ENCODE data around the gene CD300LF. TPM values are rescaled to one million over a fixed set of nuclear protein-coding genes. Genes with fewer than 3 reads are reported as not detected.

Gene CD300LF
- total RNA-seq, 4 donors from 2014 or later, result 0.27 TPM; not detected in 3

DNA sequence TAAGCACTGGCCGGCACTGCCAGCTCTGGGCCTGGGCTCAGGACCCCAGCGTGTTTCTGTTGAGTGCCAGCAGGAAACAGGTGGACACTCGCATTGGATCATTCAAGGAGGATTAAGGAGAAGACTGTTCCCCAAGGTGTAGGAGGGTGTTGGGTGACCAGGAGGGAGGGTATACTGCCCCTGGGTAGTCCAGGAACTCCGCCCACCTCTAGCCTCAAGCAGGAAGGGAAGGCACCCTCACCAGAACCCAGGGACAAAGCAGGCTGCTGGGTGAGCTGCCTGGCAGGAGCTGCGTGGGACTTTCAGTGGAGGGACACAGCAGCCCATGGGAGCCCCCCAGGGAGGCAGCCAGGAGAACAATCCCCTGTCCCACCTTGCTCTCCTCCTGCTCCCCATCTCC is 16.6 kb upstream of the CD300LF start:
- H3K9me3 ChIP-seq, result no peaks in the 10 kb centered on the region
- no peak for TF ChIP-seq EP300 (IDR thresholded peaks at IDR 0.05)
- no peak for TF ChIP-seq POLR2AphosphoS5 (IDR thresholded peaks at IDR 0.05)
- TF ChIP-seq POLR2A (IDR thresholded peaks at IDR 0.05), result no peak
- TF ChIP-seq, protein P1, sequence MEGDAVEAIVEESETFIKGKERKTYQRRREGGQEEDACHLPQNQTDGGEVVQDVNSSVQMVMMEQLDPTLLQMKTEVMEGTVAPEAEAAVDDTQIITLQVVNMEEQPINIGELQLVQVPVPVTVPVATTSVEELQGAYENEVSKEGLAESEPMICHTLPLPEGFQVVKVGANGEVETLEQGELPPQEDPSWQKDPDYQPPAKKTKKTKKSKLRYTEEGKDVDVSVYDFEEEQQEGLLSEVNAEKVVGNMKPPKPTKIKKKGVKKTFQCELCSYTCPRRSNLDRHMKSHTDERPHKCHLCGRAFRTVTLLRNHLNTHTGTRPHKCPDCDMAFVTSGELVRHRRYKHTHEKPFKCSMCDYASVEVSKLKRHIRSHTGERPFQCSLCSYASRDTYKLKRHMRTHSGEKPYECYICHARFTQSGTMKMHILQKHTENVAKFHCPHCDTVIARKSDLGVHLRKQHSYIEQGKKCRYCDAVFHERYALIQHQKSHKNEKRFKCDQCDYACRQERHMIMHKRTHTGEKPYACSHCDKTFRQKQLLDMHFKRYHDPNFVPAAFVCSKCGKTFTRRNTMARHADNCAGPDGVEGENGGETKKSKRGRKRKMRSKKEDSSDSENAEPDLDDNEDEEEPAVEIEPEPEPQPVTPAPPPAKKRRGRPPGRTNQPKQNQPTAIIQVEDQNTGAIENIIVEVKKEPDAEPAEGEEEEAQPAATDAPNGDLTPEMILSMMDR (IDR thresholded peaks at IDR 0.05), result no peak
- no peak overlapping the region for H3K27ac ChIP-seq
- no peaks in the 10 kb centered on the region for H3K36me3 ChIP-seq
- 80 to 100% methylated on average over 1 of the region's 5 CpGs for WGBS, 2 donors (ENCODE audit: low coverage in 1 of 2)
- no peak overlapping the region for H3K4me3 ChIP-seq
- no peak for ATAC-seq
- no peaks in the 10 kb centered on the region for H3K4me1 ChIP-seq
- H3K27me3 ChIP-seq, result peaks cover 46% of the 10 kb centered on the region

DNA sequence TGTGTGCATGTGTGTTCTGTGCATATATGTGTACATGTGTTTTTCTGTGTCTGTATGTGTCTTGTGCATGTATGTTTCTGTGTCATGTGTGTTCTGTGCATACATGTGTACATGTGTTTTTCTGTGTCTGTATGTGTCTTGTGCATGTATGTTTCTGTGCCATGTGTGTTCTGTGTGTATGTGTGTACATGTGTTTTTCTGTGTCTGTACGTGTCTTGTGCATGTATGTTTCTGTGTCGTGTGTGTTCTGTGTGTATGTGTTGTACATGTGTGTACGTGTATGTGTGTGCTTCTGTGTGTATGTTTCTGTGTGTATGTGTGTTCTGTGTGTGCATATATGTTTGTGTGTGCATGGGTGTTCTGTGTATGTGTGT is 16.0 kb upstream of the CD300LF start:
- H3K9me3 ChIP-seq, result no peaks in the 10 kb centered on the region
- H3K4me3 ChIP-seq, result no peak overlapping the region
- no peak for ATAC-seq
- no peaks in the 10 kb centered on the region for H3K36me3 ChIP-seq
- H3K27ac ChIP-seq, result no peak overlapping the region
- peaks cover 39% of the 10 kb centered on the region for H3K27me3 ChIP-seq
- H3K4me1 ChIP-seq, result no peaks in the 10 kb centered on the region
- TF ChIP-seq EP300 (IDR thresholded peaks at IDR 0.05), result no peak
- TF ChIP-seq, protein P1 (IDR thresholded peaks at IDR 0.05), result no peak
- TF ChIP-seq POLR2AphosphoS5 (IDR thresholded peaks at IDR 0.05), result no peak
- TF ChIP-seq POLR2A (IDR thresholded peaks at IDR 0.05), result no peak
- 65 to 86% methylated on average over 3 of the region's 3 CpGs for WGBS, 2 donors (ENCODE audit: low coverage in 1 of 2)

DNA sequence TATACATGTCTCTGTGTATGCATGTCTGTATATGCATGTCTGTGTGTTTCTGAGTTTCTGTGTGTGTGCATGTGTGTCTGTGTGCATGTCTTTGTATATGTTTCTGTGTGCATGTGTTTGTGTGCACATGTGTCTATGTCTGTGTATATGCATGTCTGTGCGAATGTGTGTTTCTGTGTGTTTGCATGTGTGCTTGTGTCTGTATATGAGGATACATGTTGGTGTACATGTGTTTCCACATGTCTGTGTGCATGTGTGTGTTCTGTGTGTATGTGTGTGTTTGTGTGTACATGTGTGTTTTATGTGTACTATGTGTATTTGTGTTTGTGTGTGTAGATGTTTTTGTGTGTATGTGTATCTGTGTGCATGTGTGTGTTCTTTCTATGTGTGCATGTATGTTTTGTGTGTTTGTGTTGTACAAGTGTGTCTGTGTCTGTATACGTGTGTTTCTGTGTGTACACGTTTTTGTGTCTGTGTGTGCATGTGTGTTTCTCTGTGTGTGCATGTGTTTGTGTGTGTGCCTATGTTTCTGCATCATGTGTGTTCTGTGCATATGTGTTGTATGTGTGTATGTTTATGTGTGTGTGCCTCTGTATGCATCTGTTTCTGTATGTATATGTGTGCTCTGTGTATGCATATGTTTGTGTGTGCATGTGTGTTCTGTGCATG is 15.4 kb upstream of the CD300LF start:
- TF ChIP-seq POLR2AphosphoS5 (IDR thresholded peaks at IDR 0.05) (no peak), POLR2A (IDR thresholded peaks at IDR 0.05) (no peak), EP300 (IDR thresholded peaks at IDR 0.05) (no peak)
- TF ChIP-seq, protein P1 (IDR thresholded peaks at IDR 0.05), result no peak
- Histone ChIP-seq H3K4me3 (no peak overlapping the region), H3K36me3 (no peaks in the 10 kb centered on the region), H3K27me3 (peaks cover 35% of the 10 kb centered on the region), H3K27ac (no peak overlapping the region), H3K9me3 (no peaks in the 10 kb centered on the region), H3K4me1 (no peaks in the 10 kb centered on the region)
- no peak for ATAC-seq
- 81 to 92% methylated on average over 3 of the region's 3 CpGs for WGBS, 2 donors (ENCODE audit: low coverage in 1 of 2)

DNA sequence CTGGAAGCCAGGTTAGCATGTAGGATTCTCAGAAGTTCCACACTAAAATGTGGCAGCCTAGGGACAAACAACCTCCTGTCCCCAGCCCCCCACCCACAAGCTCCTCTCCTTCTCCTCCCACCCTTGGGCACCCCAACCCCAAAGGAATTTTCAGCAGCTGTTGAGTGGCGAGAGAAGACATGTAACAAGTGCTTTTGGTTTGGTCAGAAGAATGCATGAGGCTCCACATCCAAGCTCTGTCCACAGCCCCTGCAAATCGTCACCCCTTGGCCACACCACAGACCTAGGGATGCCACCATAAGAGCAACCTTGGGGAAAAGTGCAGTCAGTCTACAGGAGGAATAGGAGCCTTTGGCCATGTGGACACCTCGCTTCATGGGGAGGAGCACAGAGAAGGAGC is 12.4 kb upstream of the CD300LF start:
- H3K9me3 ChIP-seq, result no peaks in the 10 kb centered on the region
- H3K4me3 ChIP-seq, result no peak overlapping the region
- no peak for TF ChIP-seq POLR2AphosphoS5 (IDR thresholded peaks at IDR 0.05)
- no peak for TF ChIP-seq POLR2A (IDR thresholded peaks at IDR 0.05)
- TF ChIP-seq, protein P1 (IDR thresholded peaks at IDR 0.05), result no peak
- TF ChIP-seq EP300 (IDR thresholded peaks at IDR 0.05), result no peak
- no peak for ATAC-seq
- peaks cover 11% of the 10 kb centered on the region for H3K27me3 ChIP-seq
- 100% methylated on average over 1 of the region's 3 CpGs; no CpG with 5 or more reads in 1 of the 2 donors for WGBS, 2 donors (ENCODE audit: low coverage in 1 of 2)
- H3K27ac ChIP-seq, result no peak overlapping the region
- no peaks in the 10 kb centered on the region for H3K4me1 ChIP-seq
- H3K36me3 ChIP-seq, result no peaks in the 10 kb centered on the region

DNA sequence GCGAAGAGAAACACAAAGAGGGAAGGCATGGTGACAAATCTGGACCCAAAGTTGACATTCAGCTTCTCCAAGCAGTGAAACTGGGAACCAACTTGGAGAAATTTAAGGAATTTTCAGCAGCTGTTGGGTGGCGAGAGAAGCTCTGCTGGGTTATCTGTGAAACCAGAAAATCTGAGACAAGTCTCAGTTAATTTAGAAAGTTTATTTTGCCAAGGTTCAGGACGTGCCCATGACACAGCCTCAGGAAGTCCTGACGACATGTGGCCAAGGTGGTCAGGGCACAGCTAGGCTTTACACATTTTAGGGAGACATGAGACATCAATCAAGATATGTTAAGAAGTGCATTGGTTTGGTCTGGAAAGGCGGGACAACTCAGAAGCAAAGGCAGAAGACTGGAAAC is 11.2 kb upstream of the CD300LF start:
- Histone ChIP-seq H3K36me3 (no peaks in the 10 kb centered on the region), H3K27me3 (peaks cover 9% of the 10 kb centered on the region), H3K4me3 (no peak overlapping the region), H3K9me3 (no peaks in the 10 kb centered on the region), H3K27ac (no peak overlapping the region), H3K4me1 (no peaks in the 10 kb centered on the region)
- no peak for ATAC-seq
- 40 to 60% methylated on average over 4 to 5 of the region's 5 CpGs for WGBS, 2 donors (ENCODE audit: low coverage in 1 of 2)
- TF ChIP-seq POLR2AphosphoS5 (IDR thresholded peaks at IDR 0.05) (no peak), EP300 (IDR thresholded peaks at IDR 0.05) (no peak), POLR2A (IDR thresholded peaks at IDR 0.05) (no peak)
- TF ChIP-seq, protein P1 (IDR thresholded peaks at IDR 0.05), result no peak

Measured in gastroesophageal sphincter (tissue), 4 donors.